RCC 7860 (cell line): ENCODE measurements around the gene EID3.

Source experiments
- DNase-seq: peaks from one replicate; pipeline ENCODE4 v3.0.0-alpha.2; 2015; ENCODE audit warnings: low spot score
- FAIRE-seq: peaks from 2 replicates; lab custom pipeline; 2012; peaks lifted over from hg19 to GRCh38; lab: Jason Lieb, UNC

The EID3 gene

GRCh38 chr12:104353012-104353981, 49.8 kb downstream of the EID3 start:
- DNase-seq (no peak), FAIRE-seq (no peak)

DNA sequence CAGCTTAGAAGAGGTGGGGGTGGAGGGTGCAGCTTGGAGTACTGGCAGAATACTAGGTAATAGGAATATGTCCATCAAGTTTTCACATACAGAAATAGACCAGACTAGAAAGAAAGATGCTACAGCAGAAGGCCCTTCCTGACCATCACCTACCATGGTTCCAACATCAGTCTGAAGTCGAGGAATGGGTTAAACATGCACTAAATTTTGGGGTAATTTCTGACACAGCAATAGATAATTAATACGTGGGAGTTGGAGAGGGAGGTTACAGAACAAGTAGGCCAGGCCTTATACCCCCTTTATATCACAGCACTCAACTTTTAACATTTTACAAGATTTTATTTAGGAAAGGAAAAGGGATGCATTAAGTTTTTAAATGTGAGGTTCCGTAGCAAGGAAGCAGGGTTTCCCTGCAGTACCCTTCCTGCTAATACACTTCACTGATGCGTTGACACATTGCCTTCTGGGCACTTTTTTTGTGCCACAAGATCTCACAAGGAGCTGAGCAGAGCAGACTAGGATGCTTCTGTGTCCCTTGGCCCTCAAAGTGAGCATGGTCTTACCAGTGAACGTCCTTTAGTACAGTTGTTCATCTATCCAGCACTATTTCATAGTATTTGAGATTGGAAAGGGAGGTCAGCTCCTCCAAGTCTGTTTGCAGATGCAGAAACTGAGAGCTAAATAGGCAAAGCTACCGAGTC, 50.8 kb downstream of the EID3 start:
- no peak for DNase-seq
- FAIRE-seq: no peak
